Measurements from ENCODE around the gene CCR3.

CCR3 gene

GRCh38 chr3:46258525-46258924 is 16.3 kb downstream of the CCR3 start:
- TF ChIP-seq CREB1 (IDR thresholded peaks at IDR 0.05; ENCODE audit: low read depth) (no peak), REST (IDR thresholded peaks at IDR 0.05; ENCODE audit: low read depth) (no peak), EGR1 (IDR thresholded peaks at IDR 0.05) (no peak), FOXM1 (IDR thresholded peaks at IDR 0.05; ENCODE audit: borderline replicate concordance, low read depth) (no peak), CEBPB (IDR thresholded peaks at IDR 0.05) (no peak), TAF1 (IDR thresholded peaks at IDR 0.05; ENCODE audit: low read depth) (no peak), ZBTB7A (IDR thresholded peaks at IDR 0.05; ENCODE audit: low read depth) (no peak)

- TF ChIP-seq CREB1 (IDR thresholded peaks at IDR 0.05; ENCODE audit: low read depth) (no peak), EGR1 (IDR thresholded peaks at IDR 0.05) (no peak), TEAD4 (IDR thresholded peaks at IDR 0.05) (no peak), TAF1 (IDR thresholded peaks at IDR 0.05; ENCODE audit: low read depth) (no peak), YY1 (IDR thresholded peaks at IDR 0.05; ENCODE audit: low read depth) (no peak), MAX (IDR thresholded peaks at IDR 0.05) (no peak), ZBTB7A (IDR thresholded peaks at IDR 0.05; ENCODE audit: low read depth) (no peak), NFIC (IDR thresholded peaks at IDR 0.05) (no peak), FOXM1 (IDR thresholded peaks at IDR 0.05; ENCODE audit: borderline replicate concordance, low read depth) (no peak)
Observed at GRCh38 chr3:46261926-46262594, 19.8 kb downstream of the CCR3 start.

GRCh38 chr3:46264002-46264401 is 21.7 kb downstream of the CCR3 start:
- no peak for TF ChIP-seq USF1 (IDR thresholded peaks at IDR 0.05)
- no peak for TF ChIP-seq TCF12 (IDR thresholded peaks at IDR 0.05; ENCODE audit: low read depth)
- no peak for TF ChIP-seq FOXM1 (IDR thresholded peaks at IDR 0.05; ENCODE audit: borderline replicate concordance, low read depth)
- TF ChIP-seq EGR1 (IDR thresholded peaks at IDR 0.05) = no peak
- no peak for TF ChIP-seq TEAD4 (IDR thresholded peaks at IDR 0.05)
- TF ChIP-seq NFIC (IDR thresholded peaks at IDR 0.05) = no peak
- TF ChIP-seq YY1 (IDR thresholded peaks at IDR 0.05; ENCODE audit: low read depth) = no peak
- TF ChIP-seq TAF1 (IDR thresholded peaks at IDR 0.05; ENCODE audit: low read depth) = no peak
- TF ChIP-seq ZBTB7A (IDR thresholded peaks at IDR 0.05; ENCODE audit: low read depth) = no peak
- TF ChIP-seq CEBPB (IDR thresholded peaks at IDR 0.05) = no peak
- no peak for TF ChIP-seq REST (IDR thresholded peaks at IDR 0.05; ENCODE audit: low read depth)
- no peak for TF ChIP-seq EP300 (IDR thresholded peaks at IDR 0.05; ENCODE audit: borderline replicate concordance)
- TF ChIP-seq CREB1 (IDR thresholded peaks at IDR 0.05; ENCODE audit: low read depth) = no peak
- TF ChIP-seq MAX (IDR thresholded peaks at IDR 0.05) = no peak
- TF ChIP-seq RAD21 (IDR thresholded peaks at IDR 0.05; ENCODE audit: low read depth) = no peak

- no peak for TF ChIP-seq EGR1 (IDR thresholded peaks at IDR 0.05)
- no peak for TF ChIP-seq NFIC (IDR thresholded peaks at IDR 0.05)
- no peak for TF ChIP-seq RAD21 (IDR thresholded peaks at IDR 0.05; ENCODE audit: low read depth)
- no peak for TF ChIP-seq USF1 (IDR thresholded peaks at IDR 0.05)
- TF ChIP-seq ZBTB7A (IDR thresholded peaks at IDR 0.05; ENCODE audit: low read depth) = no peak
- TF ChIP-seq REST (IDR thresholded peaks at IDR 0.05; ENCODE audit: low read depth) = no peak
- TF ChIP-seq YY1 (IDR thresholded peaks at IDR 0.05; ENCODE audit: low read depth) = no peak
- TF ChIP-seq TAF1 (IDR thresholded peaks at IDR 0.05; ENCODE audit: low read depth) = no peak
- TF ChIP-seq CREB1 (IDR thresholded peaks at IDR 0.05; ENCODE audit: low read depth) = no peak
- no peak for TF ChIP-seq EP300 (IDR thresholded peaks at IDR 0.05; ENCODE audit: borderline replicate concordance)
- TF ChIP-seq MAX (IDR thresholded peaks at IDR 0.05) = no peak
- no peak for TF ChIP-seq FOXM1 (IDR thresholded peaks at IDR 0.05; ENCODE audit: borderline replicate concordance, low read depth)
Observed at GRCh38 chr3:46266598-46266997, 24.3 kb downstream of the CCR3 start.

All from Ishikawa (cell line).